HEK293T (cell line): ENCODE measurements around the gene PLCB1.

Experiments
- BHLHE40 ChIP-seq: fragments of 450-650 bp; IDR thresholded peaks from 2 replicates; pipeline ENCODE4 v1.6.1; 2016; ENCODE audit warnings: mild to moderate bottlenecking, moderate library complexity, borderline replicate concordance
- NFRKB ChIP-seq: fragments of 450-650 bp; IDR thresholded peaks from 2 replicates; pipeline ENCODE4 v1.6.1; 2016; ENCODE audit warnings: mild to moderate bottlenecking, moderate library complexity
- PKNOX1 ChIP-seq: fragments of 450-650 bp; IDR thresholded peaks from 2 replicates; pipeline ENCODE4 v1.6.1; 2016

- TF ChIP-seq PKNOX1 (no peak), NFRKB (no peak), BHLHE40 (no peak)
These were observed 232.6 kb downstream of the PLCB1 start for GRCh38 chr20:8364734-8365078.
